SK-N-SH treated with all-trans-retinoic acid at 6 μM for 48 hours (cell line): ENCODE data around the gene GSG1.

Experiments used
- ATAC-seq: fragments of 200-7000 bp; cut with Tn5 transposase; 3 replicates; pipeline ENCODE4 v1.9.1; 2020; ENCODE audit warnings: mild to moderate bottlenecking, moderate library complexity
- ARNTL ChIP-seq: fragments of 450-650 bp; formaldehyde crosslinking; IDR thresholded peaks from 2 replicates; pipeline ENCODE4 v1.5.0; 2020; ENCODE audit warnings: low read depth, mild to moderate bottlenecking, moderate library complexity, borderline replicate concordance
- CREB5 ChIP-seq: fragments of 250-450 bp; sonication (Bioruptor Pico); IDR thresholded peaks from 2 replicates; pipeline ENCODE4 v1.5.1; 2020; ENCODE audit warnings: low read depth, mild to moderate bottlenecking, moderate library complexity
- CSDC2 ChIP-seq: fragments of 250-450 bp; sonication (Bioruptor Pico); IDR thresholded peaks from 2 replicates; pipeline ENCODE4 v1.5.0; 2020; ENCODE audit warnings: mild to moderate bottlenecking, moderate library complexity
- ESRRG ChIP-seq: fragments of 250-450 bp; sonication (Bioruptor Pico); IDR thresholded peaks from 2 replicates; pipeline ENCODE4 v1.6.1; 2021; ENCODE audit warnings: mild to moderate bottlenecking
- GLIS3 ChIP-seq: fragments of 250-450 bp; sonication (Bioruptor Pico); IDR thresholded peaks from 2 replicates; pipeline ENCODE4 v1.5.0; 2020; ENCODE audit warnings: mild to moderate bottlenecking, moderate library complexity
- ISL1 ChIP-seq: fragments of 250-450 bp; sonication (Bioruptor Pico); IDR thresholded peaks from 2 replicates; pipeline ENCODE4 v2.1.2; 2022; ENCODE audit warnings: mild to moderate bottlenecking, moderate library complexity
- OSR1 ChIP-seq: fragments of 250-450 bp; sonication (Bioruptor Pico); IDR thresholded peaks from 2 replicates; pipeline ENCODE4 v1.8.0; 2022; ENCODE audit warnings: moderate library complexity, mild to moderate bottlenecking, inconsistent platforms
- PATZ1 ChIP-seq: fragments of 250-450 bp; sonication (Bioruptor Pico); IDR thresholded peaks from 2 replicates; pipeline ENCODE4 v1.8.0; 2020; ENCODE audit warnings: mild to moderate bottlenecking, moderate library complexity, borderline replicate concordance
- POU6F1 ChIP-seq: fragments of 250-450 bp; sonication (Bioruptor Pico); IDR thresholded peaks from 2 replicates; pipeline ENCODE4 v1.8.0; 2021; ENCODE audit warnings: low read depth, mild to moderate bottlenecking, moderate library complexity, borderline replicate concordance
- PPARA ChIP-seq: fragments of 250-450 bp; sonication (Bioruptor Pico); IDR thresholded peaks from 2 replicates; pipeline ENCODE4 v1.5.0; 2020; ENCODE audit warnings: mild to moderate bottlenecking, borderline replicate concordance
- RARB ChIP-seq: fragments of 250-450 bp; sonication (Bioruptor Pico); IDR thresholded peaks from 2 replicates; pipeline ENCODE4 v1.8.0; 2021; ENCODE audit warnings: mild to moderate bottlenecking, moderate library complexity
- SNAI2 ChIP-seq: fragments of 250-450 bp; sonication (Bioruptor Pico); IDR thresholded peaks from 2 replicates; pipeline ENCODE4 v1.5.0; 2020; ENCODE audit warnings: mild to moderate bottlenecking, moderate library complexity
- TCF4 ChIP-seq: fragments of 250-450 bp; sonication (Bioruptor Pico); IDR thresholded peaks from 2 replicates; pipeline ENCODE4 v1.8.0; 2021; ENCODE audit warnings: mild to moderate bottlenecking, moderate library complexity, borderline replicate concordance
- TOX ChIP-seq: fragments of 250-450 bp; sonication (Bioruptor Pico); IDR thresholded peaks from 2 replicates; pipeline ENCODE4 v1.8.0; 2021; ENCODE audit warnings: mild to moderate bottlenecking, moderate library complexity, borderline replicate concordance
- ZC3H10 ChIP-seq: fragments of 250-450 bp; sonication (Bioruptor Pico); IDR thresholded peaks from 2 replicates; pipeline ENCODE4 v1.5.1; 2021; ENCODE audit warnings: mild to moderate bottlenecking, moderate library complexity
- ZFP3 ChIP-seq: fragments of 250-450 bp; sonication (Bioruptor Pico); IDR thresholded peaks from 2 replicates; pipeline ENCODE4 v1.5.0; 2020; ENCODE audit warnings: mild to moderate bottlenecking, moderate library complexity
- ZFP30 ChIP-seq: fragments of 450-650 bp; formaldehyde crosslinking; IDR thresholded peaks from 2 replicates; pipeline ENCODE4 v1.5.0; 2022; ENCODE audit warnings: mild to moderate bottlenecking, moderate library complexity
- ZNF565 ChIP-seq: fragments of 450-650 bp; formaldehyde crosslinking; conservative IDR thresholded peaks from 2 replicates; pipeline ENCODE4 v1.5.0; 2020; ENCODE audit warnings: low read depth, mild to moderate bottlenecking, moderate library complexity
- ZNF70 ChIP-seq: fragments of 450-650 bp; formaldehyde crosslinking; IDR thresholded peaks from 2 replicates; pipeline ENCODE4 v1.5.0; 2020; ENCODE audit warnings: mild to moderate bottlenecking, moderate library complexity
- ZNF8 ChIP-seq: fragments of 450-650 bp; formaldehyde crosslinking; IDR thresholded peaks from 2 replicates; pipeline ENCODE4 v1.5.0; 2020; ENCODE audit warnings: mild to moderate bottlenecking, moderate library complexity
- TF ChIP-seq, protein P1 (sequence below): fragments of 250-450 bp; sonication (Bioruptor Pico); IDR thresholded peaks from 2 replicates; pipeline ENCODE4 v1.5.0; 2020; ENCODE audit warnings: mild to moderate bottlenecking, moderate library complexity
- TF ChIP-seq, protein P2 (sequence below): fragments of 250-450 bp; sonication (Bioruptor Pico); IDR thresholded peaks from 2 replicates; pipeline ENCODE4 v1.5.1; 2021; ENCODE audit warnings: mild to moderate bottlenecking, moderate library complexity

Gene GSG1

GRCh38 chr12:13117029-13117428, 13.6 kb upstream of the GSG1 start:
- no peak for ATAC-seq
- TF ChIP-seq ZNF70 (CRISPR knock-in tag) (no peak), POU6F1 (CRISPR knock-in tag) (no peak), CREB5 (no peak), ARNTL (CRISPR knock-in tag) (no peak), ISL1 (no peak), ESRRG (no peak), ZC3H10 (no peak), OSR1 (CRISPR knock-in tag) (no peak), GLIS3 (CRISPR knock-in tag) (no peak), SNAI2 (no peak), TCF4 (CRISPR knock-in tag) (no peak), ZNF565 (CRISPR knock-in tag) (no peak)
- TF ChIP-seq, protein P1, sequence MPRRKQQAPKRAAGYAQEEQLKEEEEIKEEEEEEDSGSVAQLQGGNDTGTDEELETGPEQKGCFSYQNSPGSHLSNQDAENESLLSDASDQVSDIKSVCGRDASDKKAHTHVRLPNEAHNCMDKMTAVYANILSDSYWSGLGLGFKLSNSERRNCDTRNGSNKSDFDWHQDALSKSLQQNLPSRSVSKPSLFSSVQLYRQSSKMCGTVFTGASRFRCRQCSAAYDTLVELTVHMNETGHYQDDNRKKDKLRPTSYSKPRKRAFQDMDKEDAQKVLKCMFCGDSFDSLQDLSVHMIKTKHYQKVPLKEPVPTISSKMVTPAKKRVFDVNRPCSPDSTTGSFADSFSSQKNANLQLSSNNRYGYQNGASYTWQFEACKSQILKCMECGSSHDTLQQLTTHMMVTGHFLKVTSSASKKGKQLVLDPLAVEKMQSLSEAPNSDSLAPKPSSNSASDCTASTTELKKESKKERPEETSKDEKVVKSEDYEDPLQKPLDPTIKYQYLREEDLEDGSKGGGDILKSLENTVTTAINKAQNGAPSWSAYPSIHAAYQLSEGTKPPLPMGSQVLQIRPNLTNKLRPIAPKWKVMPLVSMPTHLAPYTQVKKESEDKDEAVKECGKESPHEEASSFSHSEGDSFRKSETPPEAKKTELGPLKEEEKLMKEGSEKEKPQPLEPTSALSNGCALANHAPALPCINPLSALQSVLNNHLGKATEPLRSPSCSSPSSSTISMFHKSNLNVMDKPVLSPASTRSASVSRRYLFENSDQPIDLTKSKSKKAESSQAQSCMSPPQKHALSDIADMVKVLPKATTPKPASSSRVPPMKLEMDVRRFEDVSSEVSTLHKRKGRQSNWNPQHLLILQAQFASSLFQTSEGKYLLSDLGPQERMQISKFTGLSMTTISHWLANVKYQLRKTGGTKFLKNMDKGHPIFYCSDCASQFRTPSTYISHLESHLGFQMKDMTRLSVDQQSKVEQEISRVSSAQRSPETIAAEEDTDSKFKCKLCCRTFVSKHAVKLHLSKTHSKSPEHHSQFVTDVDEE (CRISPR knock-in tag), result no peak

- ATAC-seq, result no peak
- no peak for TF ChIP-seq ARNTL (CRISPR knock-in tag)
- TF ChIP-seq OSR1 (CRISPR knock-in tag), result no peak
- TF ChIP-seq CSDC2 (CRISPR knock-in tag), result no peak
- TF ChIP-seq PPARA (CRISPR knock-in tag), result no peak
- no peak for TF ChIP-seq GLIS3 (CRISPR knock-in tag)
- no peak for TF ChIP-seq ISL1
- TF ChIP-seq ZFP30, result no peak
- TF ChIP-seq RARB (CRISPR knock-in tag), result no peak
- no peak for TF ChIP-seq PATZ1 (CRISPR knock-in tag)
- TF ChIP-seq, protein P2, sequence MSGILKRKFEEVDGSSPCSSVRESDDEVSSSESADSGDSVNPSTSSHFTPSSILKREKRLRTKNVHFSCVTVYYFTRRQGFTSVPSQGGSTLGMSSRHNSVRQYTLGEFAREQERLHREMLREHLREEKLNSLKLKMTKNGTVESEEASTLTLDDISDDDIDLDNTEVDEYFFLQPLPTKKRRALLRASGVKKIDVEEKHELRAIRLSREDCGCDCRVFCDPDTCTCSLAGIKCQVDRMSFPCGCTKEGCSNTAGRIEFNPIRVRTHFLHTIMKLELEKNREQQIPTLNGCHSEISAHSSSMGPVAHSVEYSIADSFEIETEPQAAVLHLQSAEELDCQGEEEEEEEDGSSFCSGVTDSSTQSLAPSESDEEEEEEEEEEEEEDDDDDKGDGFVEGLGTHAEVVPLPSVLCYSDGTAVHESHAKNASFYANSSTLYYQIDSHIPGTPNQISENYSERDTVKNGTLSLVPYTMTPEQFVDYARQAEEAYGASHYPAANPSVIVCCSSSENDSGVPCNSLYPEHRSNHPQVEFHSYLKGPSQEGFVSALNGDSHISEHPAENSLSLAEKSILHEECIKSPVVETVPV (CRISPR knock-in tag), result no peak
These were observed 12.8 kb upstream of the GSG1 start for GRCh38 chr12:13116259-13116658.

DNA sequence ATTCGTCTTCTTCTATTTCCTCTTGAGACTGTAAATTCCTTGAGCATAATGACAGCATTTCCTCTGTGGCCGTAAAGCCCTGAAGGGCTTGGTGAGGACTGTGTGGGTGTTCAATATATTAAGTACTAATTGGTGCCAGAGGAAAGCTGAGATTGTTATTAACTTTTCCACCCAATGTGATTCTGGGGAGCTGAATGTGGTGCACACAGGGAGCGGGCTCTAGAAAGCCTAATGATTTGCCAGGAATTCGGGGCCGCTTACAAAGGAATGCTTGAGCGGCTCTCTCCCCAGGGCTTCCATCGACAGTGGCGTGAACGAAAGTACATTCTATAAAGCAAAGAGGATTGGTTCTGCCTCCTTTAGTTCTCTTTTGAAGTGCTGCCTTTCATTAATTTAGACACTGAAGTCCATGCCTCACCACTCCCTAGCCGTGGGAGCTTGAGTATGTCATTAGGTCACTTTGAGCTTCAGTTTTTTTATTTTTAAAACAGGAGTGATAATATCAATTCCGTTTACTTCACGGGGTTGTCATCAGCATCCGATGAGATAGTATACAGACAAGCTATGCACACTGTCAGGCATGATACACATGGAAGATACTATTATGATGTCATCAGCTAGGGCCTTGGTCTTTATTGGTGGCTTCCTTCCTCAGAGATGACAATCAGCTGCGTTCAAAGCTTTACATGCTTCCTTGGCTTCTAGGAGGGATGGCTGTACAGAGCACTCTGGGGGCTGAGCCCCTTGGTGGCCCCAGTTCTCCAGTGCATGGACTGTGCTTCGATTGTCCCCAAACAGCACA, 11.0 kb upstream of the GSG1 start:
- ATAC-seq, result no peak
- TF ChIP-seq CREB5 (no peak), ZFP3 (CRISPR knock-in tag) (no peak), TCF4 (CRISPR knock-in tag) (no peak), ZFP30 (no peak), ESRRG (no peak), PATZ1 (CRISPR knock-in tag) (no peak), PPARA (CRISPR knock-in tag) (no peak), ZNF8 (CRISPR knock-in tag) (no peak), RARB (CRISPR knock-in tag) (no peak), TOX (CRISPR knock-in tag) (no peak)
- TF ChIP-seq, protein P2 (CRISPR knock-in tag), result no peak
- TF ChIP-seq, all 23 proteins: peak for 0
